Measurements from ENCODE around the gene USPL1.

Gene USPL1

GRCh38 chr13:30697177-30697953 lies 79.6 kb downstream of the USPL1 start:
- DNase-seq (no peak), ATAC-seq (no peak)

DNA sequence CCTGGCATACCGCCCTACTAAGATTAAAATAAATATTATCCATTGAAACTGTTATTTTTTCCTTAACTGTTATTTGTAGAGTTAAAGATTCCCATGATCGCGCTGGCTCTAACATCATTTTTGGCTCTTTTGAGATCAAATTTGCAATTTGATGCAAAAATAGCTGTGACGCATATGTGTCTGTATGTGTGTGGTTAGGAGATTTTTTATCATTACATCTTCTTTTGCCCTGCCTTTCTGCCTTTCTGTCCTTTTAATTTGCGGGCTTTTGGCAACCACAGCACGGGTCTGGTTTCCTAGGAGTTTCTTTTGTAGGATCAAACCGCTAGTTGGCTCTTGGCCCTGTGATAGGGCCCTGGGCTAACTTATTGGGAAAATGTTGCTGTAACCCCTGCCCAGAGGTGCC lies 80.3 kb downstream of the USPL1 start:
- ATAC-seq (no peak), DNase-seq (no peak)

- no peak for DNase-seq
These were observed 80.8 kb downstream of the USPL1 start for GRCh38 chr13:30698488-30699005.

GRCh38 chr13:30700364-30700763 lies 82.6 kb downstream of the USPL1 start:
- peak; percentile 34 for ATAC-seq

More at GRCh38 chr13:30698488-30699005, 80.8 kb downstream of the USPL1 start:
- ATAC-seq = no peak

DNA sequence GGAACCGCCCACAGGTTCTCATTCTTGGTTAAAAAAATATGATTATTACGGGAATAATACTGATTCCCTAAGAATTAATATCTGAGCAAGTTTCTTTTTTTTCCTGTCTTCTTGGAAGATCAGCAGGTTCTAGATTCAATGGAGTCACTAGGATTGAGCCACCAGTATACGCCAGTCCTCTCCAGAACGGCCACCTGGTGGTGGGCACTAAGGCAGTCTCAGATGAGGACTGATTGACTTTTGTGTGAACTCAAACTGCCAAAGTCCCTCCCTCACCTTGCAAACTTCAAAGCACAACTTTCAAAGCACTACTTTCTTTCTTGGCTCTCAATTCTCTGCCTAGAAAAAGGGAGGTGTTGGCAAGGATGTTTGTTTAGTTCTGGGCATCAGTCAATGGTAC lies 84.3 kb downstream of the USPL1 start:
- DNase-seq (no peak), ATAC-seq (no peak)

More at GRCh38 chr13:30700364-30700763, 82.6 kb downstream of the USPL1 start:
- no peak for DNase-seq

DNA sequence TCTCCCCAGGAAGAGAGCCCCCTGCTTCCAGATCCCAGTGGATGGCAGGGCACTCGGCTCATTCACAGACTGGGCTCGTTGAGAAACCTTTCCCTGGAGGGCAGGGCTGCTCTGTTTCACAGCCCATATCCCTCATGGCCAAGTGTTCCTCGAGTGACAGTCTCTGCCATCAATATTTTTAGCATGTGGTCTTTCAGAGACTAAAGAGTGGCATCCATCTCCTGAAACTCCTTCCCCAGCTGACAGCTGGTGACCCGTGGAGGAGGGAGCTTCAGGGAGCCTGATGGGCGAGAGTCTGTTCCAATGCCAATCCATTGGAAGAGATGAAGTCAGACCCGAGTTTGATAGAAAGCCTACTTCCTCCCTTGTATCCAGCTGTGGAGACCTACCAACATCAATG lies 86.9 kb downstream of the USPL1 start:
- DNase-seq = no peak

DNA sequence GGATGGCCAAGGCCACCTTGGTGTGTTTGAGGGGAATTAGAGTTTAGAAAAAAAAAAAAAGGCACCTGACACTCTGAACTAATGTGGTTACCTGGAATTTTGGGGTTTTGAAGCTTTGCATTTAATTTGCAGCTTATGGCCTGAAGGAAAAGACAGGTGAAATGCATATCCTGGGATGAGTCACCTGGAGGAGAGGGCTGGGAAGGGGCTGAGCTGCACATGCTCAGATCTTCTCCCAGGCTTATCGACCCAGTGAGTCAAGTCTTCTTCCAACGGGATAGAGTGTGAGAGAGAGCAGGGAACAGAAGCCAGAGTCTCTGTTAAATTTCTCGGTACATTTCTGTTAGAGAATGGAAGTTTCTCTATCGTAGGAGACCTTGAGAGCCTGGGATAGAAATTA lies 88.0 kb downstream of the USPL1 start:
- ATAC-seq (no peak), DNase-seq (no peak)

More for the DNA sequence above, 86.9 kb downstream of the USPL1 start:
- no peak for ATAC-seq

DNA sequence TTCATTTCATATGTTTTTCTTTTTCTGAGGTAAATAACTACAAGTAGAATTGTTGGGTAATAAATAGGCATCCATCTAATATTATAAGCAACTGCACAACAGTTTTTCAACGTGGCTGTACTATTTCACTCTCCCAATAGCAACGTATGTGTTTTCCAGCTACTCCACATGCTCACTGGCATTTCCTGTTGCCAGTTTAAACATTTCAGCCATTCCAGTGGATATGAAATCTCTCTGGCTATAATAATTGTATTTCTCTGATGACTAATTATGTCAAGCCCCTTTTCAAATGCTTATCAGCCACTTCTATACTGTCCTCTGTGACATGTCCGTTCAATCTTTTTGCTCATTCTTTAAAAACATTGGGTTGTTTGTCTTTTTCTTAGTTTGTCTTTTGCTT lies 90.8 kb downstream of the USPL1 start:
- DNase-seq (no peak), ATAC-seq (no peak)
